HCT116 (cell line): ENCODE measurements around the gene ARL5B.

ENCODE experiments used
- CBX3 ChIP-seq: IDR thresholded peaks from 2 replicates; pipeline ENCODE4 v1.6.1; 2012; ENCODE audit warnings: low read depth
- CEBPB ChIP-seq: IDR thresholded peaks from 2 replicates; pipeline ENCODE4 v1.6.1; 2012; ENCODE audit warnings: low read depth
- ELF1 ChIP-seq: IDR thresholded peaks from 2 replicates; pipeline ENCODE4 v1.6.1; 2012; ENCODE audit warnings: low read depth, borderline replicate concordance
- EZH2 ChIP-seq: fragments of 200-600 bp; sonication (generic); IDR thresholded peaks from 2 replicates; pipeline ENCODE4 v1.6.1; 2017; ENCODE audit warnings: antibody characterized with exemption, mixed run types
- EZH2phosphoT487 ChIP-seq: fragments of 200-600 bp; IDR thresholded peaks from 2 replicates; pipeline ENCODE4 v1.6.1; 2018; ENCODE audit warnings: antibody characterized with exemption, borderline replicate concordance
- FOSL1 ChIP-seq: IDR thresholded peaks from 2 replicates; pipeline ENCODE4 v1.6.1; 2012; ENCODE audit warnings: low read depth
- POLR2A ChIP-seq: IDR thresholded peaks from 2 replicates; pipeline ENCODE4 v1.7.0; 2011; ENCODE audit warnings: borderline replicate concordance; ENCODE audit not compliant: insufficient read depth, insufficient read length; ENCODE audit errors: extremely low read depth
- SIN3A ChIP-seq: IDR thresholded peaks from 2 replicates; pipeline ENCODE4 v1.6.1; 2012; ENCODE audit warnings: low read depth
- SP1 ChIP-seq: IDR thresholded peaks from 2 replicates; pipeline ENCODE4 v1.6.1; 2012; ENCODE audit warnings: low read depth
- TCF7L2 ChIP-seq: IDR thresholded peaks from 2 replicates; pipeline ENCODE4 v1.7.0; 2011; ENCODE audit warnings: borderline replicate concordance, inconsistent platforms; ENCODE audit not compliant: insufficient read depth, insufficient read length; ENCODE audit errors: extremely low read depth
- YY1 ChIP-seq: IDR thresholded peaks from 2 replicates; pipeline ENCODE4 v1.6.1; 2011; ENCODE audit warnings: low read length, low read depth, moderate library complexity, mild to moderate bottlenecking; ENCODE audit not compliant: insufficient replicate concordance; ENCODE audit errors: extremely low read depth
- ZNF274 ChIP-seq: fragments of 200-500 bp; sonication (Bioruptor generic); IDR thresholded peaks from 2 replicates; pipeline ENCODE4 v1.6.1; 2014; ENCODE audit warnings: mild to moderate bottlenecking, low read depth, low read length, inconsistent platforms
- TF ChIP-seq, protein P1 (sequence below), 3 experiments: fragments of 200-600 bp in 1 of 3; sonication (generic) in 1 of 3; IDR thresholded peaks in 2 of 3; conservative IDR thresholded peaks in 1 of 3; 2 replicates each; pipeline ENCODE4 v1.5.1; 2012 to 2017; ENCODE audit warnings: low read depth in 2 of 3, low read length in 2 of 3, antibody characterized with exemption in 1 of 3, borderline replicate concordance in 1 of 3, control low read depth in 1 of 3, mild to moderate bottlenecking in 1 of 3, mixed read lengths in 1 of 3, mixed run types in 1 of 3, moderate library complexity in 1 of 3; ENCODE audit not compliant: insufficient read depth in 1 of 3
- TF ChIP-seq, protein P2 (sequence below): IDR thresholded peaks from 2 replicates; pipeline ENCODE4 v1.6.1; 2012; ENCODE audit warnings: low read depth

DNA sequence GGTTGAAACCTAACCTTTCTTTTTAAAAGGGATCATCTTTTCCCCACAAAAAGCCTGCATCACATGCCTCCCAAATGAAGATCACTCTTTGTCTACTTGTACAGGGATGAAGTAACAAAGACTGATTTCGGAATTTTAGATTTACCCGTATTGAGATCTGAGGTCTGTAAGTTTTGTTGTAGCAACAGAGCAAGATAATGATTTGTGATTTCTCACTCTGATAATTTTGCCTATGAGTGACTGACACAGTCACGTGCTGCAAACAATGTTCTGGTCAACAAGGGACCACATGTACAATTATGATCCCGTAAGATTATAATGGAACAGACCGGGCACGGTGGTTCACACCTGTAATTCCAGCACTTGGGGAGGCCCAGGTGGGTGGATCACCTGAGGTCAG lies 31.3 kb downstream of the ARL5B start:
- TF ChIP-seq YY1 (no peak), SP1 (no peak), CBX3 (no peak), TCF7L2 (no peak), ZNF274 (no peak), EZH2 (no peak), EZH2phosphoT487 (no peak), ELF1 (no peak), SIN3A (no peak), POLR2A (no peak), FOSL1 (no peak), CEBPB (no peak)
- TF ChIP-seq, protein P1, sequence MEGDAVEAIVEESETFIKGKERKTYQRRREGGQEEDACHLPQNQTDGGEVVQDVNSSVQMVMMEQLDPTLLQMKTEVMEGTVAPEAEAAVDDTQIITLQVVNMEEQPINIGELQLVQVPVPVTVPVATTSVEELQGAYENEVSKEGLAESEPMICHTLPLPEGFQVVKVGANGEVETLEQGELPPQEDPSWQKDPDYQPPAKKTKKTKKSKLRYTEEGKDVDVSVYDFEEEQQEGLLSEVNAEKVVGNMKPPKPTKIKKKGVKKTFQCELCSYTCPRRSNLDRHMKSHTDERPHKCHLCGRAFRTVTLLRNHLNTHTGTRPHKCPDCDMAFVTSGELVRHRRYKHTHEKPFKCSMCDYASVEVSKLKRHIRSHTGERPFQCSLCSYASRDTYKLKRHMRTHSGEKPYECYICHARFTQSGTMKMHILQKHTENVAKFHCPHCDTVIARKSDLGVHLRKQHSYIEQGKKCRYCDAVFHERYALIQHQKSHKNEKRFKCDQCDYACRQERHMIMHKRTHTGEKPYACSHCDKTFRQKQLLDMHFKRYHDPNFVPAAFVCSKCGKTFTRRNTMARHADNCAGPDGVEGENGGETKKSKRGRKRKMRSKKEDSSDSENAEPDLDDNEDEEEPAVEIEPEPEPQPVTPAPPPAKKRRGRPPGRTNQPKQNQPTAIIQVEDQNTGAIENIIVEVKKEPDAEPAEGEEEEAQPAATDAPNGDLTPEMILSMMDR (IDR thresholded peaks at IDR 0.05 in 2 of 3, conservative IDR thresholded peaks at IDR 0.05 in 1 of 3; ENCODE audit: borderline replicate concordance in 1 of 3, insufficient read depth in 1 of 3, low read depth in 2 of 3, low read length in 2 of 3): no peak
- TF ChIP-seq, protein P2, sequence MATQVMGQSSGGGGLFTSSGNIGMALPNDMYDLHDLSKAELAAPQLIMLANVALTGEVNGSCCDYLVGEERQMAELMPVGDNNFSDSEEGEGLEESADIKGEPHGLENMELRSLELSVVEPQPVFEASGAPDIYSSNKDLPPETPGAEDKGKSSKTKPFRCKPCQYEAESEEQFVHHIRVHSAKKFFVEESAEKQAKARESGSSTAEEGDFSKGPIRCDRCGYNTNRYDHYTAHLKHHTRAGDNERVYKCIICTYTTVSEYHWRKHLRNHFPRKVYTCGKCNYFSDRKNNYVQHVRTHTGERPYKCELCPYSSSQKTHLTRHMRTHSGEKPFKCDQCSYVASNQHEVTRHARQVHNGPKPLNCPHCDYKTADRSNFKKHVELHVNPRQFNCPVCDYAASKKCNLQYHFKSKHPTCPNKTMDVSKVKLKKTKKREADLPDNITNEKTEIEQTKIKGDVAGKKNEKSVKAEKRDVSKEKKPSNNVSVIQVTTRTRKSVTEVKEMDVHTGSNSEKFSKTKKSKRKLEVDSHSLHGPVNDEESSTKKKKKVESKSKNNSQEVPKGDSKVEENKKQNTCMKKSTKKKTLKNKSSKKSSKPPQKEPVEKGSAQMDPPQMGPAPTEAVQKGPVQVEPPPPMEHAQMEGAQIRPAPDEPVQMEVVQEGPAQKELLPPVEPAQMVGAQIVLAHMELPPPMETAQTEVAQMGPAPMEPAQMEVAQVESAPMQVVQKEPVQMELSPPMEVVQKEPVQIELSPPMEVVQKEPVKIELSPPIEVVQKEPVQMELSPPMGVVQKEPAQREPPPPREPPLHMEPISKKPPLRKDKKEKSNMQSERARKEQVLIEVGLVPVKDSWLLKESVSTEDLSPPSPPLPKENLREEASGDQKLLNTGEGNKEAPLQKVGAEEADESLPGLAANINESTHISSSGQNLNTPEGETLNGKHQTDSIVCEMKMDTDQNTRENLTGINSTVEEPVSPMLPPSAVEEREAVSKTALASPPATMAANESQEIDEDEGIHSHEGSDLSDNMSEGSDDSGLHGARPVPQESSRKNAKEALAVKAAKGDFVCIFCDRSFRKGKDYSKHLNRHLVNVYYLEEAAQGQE: no peak
